HEK293 (cell line): ENCODE data around the gene TTC24.
A peak's percentile ranks its signal among the peaks of the same experiment; 100 is the strongest.

Experiments used
- FEZF1 ChIP-seq: fragments of 450-650 bp; formaldehyde crosslinking; IDR thresholded peaks from 2 replicates; pipeline ENCODE4 v1.5.1; 2016; ENCODE audit warnings: missing biosample characterization, missing genetic modification characterization
- GFI1B ChIP-seq: fragments of 450-650 bp; formaldehyde crosslinking; IDR thresholded peaks from 2 replicates; pipeline ENCODE4 v1.5.1; 2016; ENCODE audit warnings: missing biosample characterization, missing genetic modification characterization
- GLIS1 ChIP-seq: fragments of 450-650 bp; formaldehyde crosslinking; IDR thresholded peaks from 2 replicates; pipeline ENCODE4 v1.5.1; 2016; ENCODE audit warnings: missing biosample characterization, missing genetic modification characterization
- HOXC10 ChIP-seq: sonication (generic); formaldehyde crosslinking; IDR thresholded peaks from 2 replicates; pipeline ENCODE4 v1.8.1; 2023; ENCODE audit warnings: mild to moderate bottlenecking, missing genetic modification reagents
- KLF7 ChIP-seq: fragments of 450-650 bp; formaldehyde crosslinking; IDR thresholded peaks from 2 replicates; pipeline ENCODE4 v1.5.1; 2016; ENCODE audit warnings: missing biosample characterization, missing genetic modification characterization, borderline replicate concordance
- MZF1 ChIP-seq: fragments of 450-650 bp; formaldehyde crosslinking; IDR thresholded peaks from 2 replicates; pipeline ENCODE4 v1.5.1; 2017; ENCODE audit warnings: missing biosample characterization, missing genetic modification characterization, borderline replicate concordance
- OVOL3 ChIP-seq: fragments of 450-650 bp; formaldehyde crosslinking; IDR thresholded peaks from 2 replicates; pipeline ENCODE4 v1.5.1; 2016; ENCODE audit warnings: missing biosample characterization, missing genetic modification characterization
- REPIN1 ChIP-seq: fragments of 450-650 bp; formaldehyde crosslinking; IDR thresholded peaks from 2 replicates; pipeline ENCODE4 v1.5.1; 2017; ENCODE audit warnings: missing biosample characterization, missing genetic modification characterization, low read depth
- SALL2 ChIP-seq: fragments of 450-650 bp; formaldehyde crosslinking; IDR thresholded peaks from 2 replicates; pipeline ENCODE4 v1.5.0; 2017; ENCODE audit warnings: missing biosample characterization, mild to moderate bottlenecking, missing genetic modification characterization, borderline replicate concordance
- SP2 ChIP-seq: fragments of 450-650 bp; formaldehyde crosslinking; IDR thresholded peaks from 2 replicates; pipeline ENCODE4 v1.5.1; 2016; ENCODE audit warnings: missing biosample characterization, missing genetic modification characterization
- ZBTB6 ChIP-seq: fragments of 450-650 bp; formaldehyde crosslinking; IDR thresholded peaks from 2 replicates; pipeline ENCODE4 v1.5.1; 2017; ENCODE audit warnings: missing biosample characterization, missing genetic modification characterization
- ZEB2 ChIP-seq: fragments of 450-650 bp; formaldehyde crosslinking; IDR thresholded peaks from 2 replicates; pipeline ENCODE4 v1.5.1; 2016; ENCODE audit warnings: missing biosample characterization, missing genetic modification characterization
- ZFHX2 ChIP-seq: fragments of 450-650 bp; formaldehyde crosslinking; conservative IDR thresholded peaks from 2 replicates; pipeline ENCODE4 v1.5.1; 2016; ENCODE audit warnings: missing biosample characterization, missing genetic modification characterization
- ZNF112 ChIP-seq: fragments of 450-650 bp; formaldehyde crosslinking; IDR thresholded peaks from 2 replicates; pipeline ENCODE4 v1.5.0; 2017; ENCODE audit warnings: missing biosample characterization, missing genetic modification characterization
- ZNF114 ChIP-seq: fragments of 450-650 bp; formaldehyde crosslinking; IDR thresholded peaks from 2 replicates; pipeline ENCODE4 v1.5.0; 2017; ENCODE audit warnings: missing biosample characterization, missing genetic modification characterization
- ZNF132 ChIP-seq: fragments of 450-650 bp; formaldehyde crosslinking; IDR thresholded peaks from 2 replicates; pipeline ENCODE4 v1.5.1; 2017; ENCODE audit warnings: missing biosample characterization, missing genetic modification characterization, borderline replicate concordance
- ZNF169 ChIP-seq: fragments of 450-650 bp; formaldehyde crosslinking; IDR thresholded peaks from 2 replicates; pipeline ENCODE4 v1.5.1; 2016; ENCODE audit warnings: missing biosample characterization, missing genetic modification characterization
- ZNF274 ChIP-seq, 2 experiments: fragments of 200-500 bp in 1 of 2; fragments of 450-650 bp in 1 of 2; sonication (Bioruptor generic) in 1 of 2; formaldehyde crosslinking in 1 of 2; IDR thresholded peaks; 2 replicates each; pipeline versions ENCODE4 v1.5.1 to v1.6.1; 2014 to 2016; ENCODE audit warnings: borderline replicate concordance in 1 of 2, inconsistent platforms in 1 of 2, low read length in 1 of 2, missing biosample characterization in 1 of 2, missing genetic modification characterization in 1 of 2
- ZNF335 ChIP-seq: fragments of 450-650 bp; formaldehyde crosslinking; conservative IDR thresholded peaks from 2 replicates; pipeline ENCODE4 v1.5.1; 2016; ENCODE audit warnings: missing biosample characterization, missing genetic modification characterization
- ZNF366 ChIP-seq: fragments of 450-650 bp; formaldehyde crosslinking; conservative IDR thresholded peaks from 2 replicates; pipeline ENCODE4 v1.5.1; 2016; ENCODE audit warnings: missing biosample characterization, missing genetic modification characterization
- ZNF426 ChIP-seq: fragments of 450-650 bp; formaldehyde crosslinking; IDR thresholded peaks from 2 replicates; pipeline ENCODE4 v1.5.1; 2017; ENCODE audit warnings: missing biosample characterization, missing genetic modification characterization, mild to moderate bottlenecking, inconsistent platforms, moderate library complexity
- ZNF48 ChIP-seq: fragments of 450-650 bp; formaldehyde crosslinking; IDR thresholded peaks from 2 replicates; pipeline ENCODE4 v1.5.1; 2016; ENCODE audit warnings: missing biosample characterization, missing genetic modification characterization
- ZNF501 ChIP-seq: fragments of 450-650 bp; formaldehyde crosslinking; IDR thresholded peaks from 2 replicates; pipeline ENCODE4 v1.5.1; 2016; ENCODE audit warnings: missing biosample characterization, missing genetic modification characterization
- ZNF561 ChIP-seq: fragments of 450-650 bp; IDR thresholded peaks from 2 replicates; pipeline ENCODE4 v1.5.1; 2018; ENCODE audit warnings: missing biosample characterization, missing genetic modification characterization, borderline replicate concordance
- ZNF677 ChIP-seq: fragments of 450-650 bp; IDR thresholded peaks from 2 replicates; pipeline ENCODE4 v1.5.0; 2018; ENCODE audit warnings: missing biosample characterization, mild to moderate bottlenecking, missing genetic modification characterization, moderate library complexity
- ZNF830 ChIP-seq: fragments of 450-650 bp; IDR thresholded peaks from 2 replicates; pipeline ENCODE4 v1.5.0; 2018; ENCODE audit warnings: missing biosample characterization, missing genetic modification characterization, low read depth, mild to moderate bottlenecking, moderate library complexity
- ZSCAN16 ChIP-seq: fragments of 450-650 bp; formaldehyde crosslinking; IDR thresholded peaks from 2 replicates; pipeline ENCODE4 v1.5.1; 2016; ENCODE audit warnings: missing biosample characterization, missing genetic modification characterization
- TF ChIP-seq, protein P1 (sequence below): fragments of 450-650 bp; formaldehyde crosslinking; IDR thresholded peaks from 2 replicates; pipeline ENCODE4 v1.5.0; 2017; ENCODE audit warnings: missing biosample characterization, missing genetic modification characterization, borderline replicate concordance
- TF ChIP-seq, protein P2 (sequence below): fragments of 450-650 bp; formaldehyde crosslinking; IDR thresholded peaks from 2 replicates; pipeline ENCODE4 v1.5.1; 2016; ENCODE audit warnings: missing biosample characterization, missing genetic modification characterization, borderline replicate concordance
- TF ChIP-seq, protein P3 (sequence below): fragments of 450-650 bp; formaldehyde crosslinking; IDR thresholded peaks from 2 replicates; pipeline ENCODE4 v1.5.1; 2016; ENCODE audit warnings: missing biosample characterization, missing genetic modification characterization

Gene TTC24

DNA sequence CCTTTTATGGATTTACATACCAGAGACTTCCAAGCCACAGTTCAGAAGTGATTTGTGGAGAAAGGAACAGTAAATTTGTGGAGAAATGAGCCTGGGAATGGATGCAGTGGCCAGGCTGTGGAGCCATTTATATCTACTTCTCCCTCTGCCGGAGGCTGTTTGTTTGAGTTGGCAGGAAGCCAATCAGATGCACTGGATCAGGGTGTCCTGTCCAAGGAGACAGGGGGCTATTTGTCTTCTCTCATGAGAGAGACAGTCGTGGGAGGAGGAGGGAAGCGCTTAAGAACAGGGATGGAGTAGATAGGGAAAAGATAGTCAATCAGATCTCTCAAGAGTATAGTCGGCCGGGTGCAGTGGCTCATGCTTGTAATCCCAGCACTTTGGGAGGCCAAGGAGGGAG is 36.9 kb downstream of the TTC24 start (continued):
- TF ChIP-seq SALL2, result no peak
- TF ChIP-seq ZNF830, result no peak
- peak; percentile 63 for TF ChIP-seq ZNF366
- TF ChIP-seq ZNF48 (tag by site-specific recombination), result no peak
- TF ChIP-seq REPIN1 (tag by site-specific recombination), result no peak
- no peak for TF ChIP-seq HOXC10 (CRISPR knock-in tag)
- TF ChIP-seq GFI1B (tag by site-specific recombination), result no peak
- no peak for TF ChIP-seq ZNF132 (tag by site-specific recombination)
- no peak for TF ChIP-seq ZNF677
- no peak for TF ChIP-seq KLF7 (tag by site-specific recombination)
- no peak for TF ChIP-seq ZNF274 (IDR thresholded peaks at IDR 0.05; ENCODE audit: low read length)
- TF ChIP-seq ZNF274 (tag by site-specific recombination; IDR thresholded peaks at IDR 0.05; ENCODE audit: borderline replicate concordance), result no peak
- no peak for TF ChIP-seq FEZF1 (tag by site-specific recombination)
- TF ChIP-seq ZFHX2 (tag by site-specific recombination), result no peak; the same call in 1 of the 2 replicates
- TF ChIP-seq ZNF114, result no peak
- TF ChIP-seq, protein P1, sequence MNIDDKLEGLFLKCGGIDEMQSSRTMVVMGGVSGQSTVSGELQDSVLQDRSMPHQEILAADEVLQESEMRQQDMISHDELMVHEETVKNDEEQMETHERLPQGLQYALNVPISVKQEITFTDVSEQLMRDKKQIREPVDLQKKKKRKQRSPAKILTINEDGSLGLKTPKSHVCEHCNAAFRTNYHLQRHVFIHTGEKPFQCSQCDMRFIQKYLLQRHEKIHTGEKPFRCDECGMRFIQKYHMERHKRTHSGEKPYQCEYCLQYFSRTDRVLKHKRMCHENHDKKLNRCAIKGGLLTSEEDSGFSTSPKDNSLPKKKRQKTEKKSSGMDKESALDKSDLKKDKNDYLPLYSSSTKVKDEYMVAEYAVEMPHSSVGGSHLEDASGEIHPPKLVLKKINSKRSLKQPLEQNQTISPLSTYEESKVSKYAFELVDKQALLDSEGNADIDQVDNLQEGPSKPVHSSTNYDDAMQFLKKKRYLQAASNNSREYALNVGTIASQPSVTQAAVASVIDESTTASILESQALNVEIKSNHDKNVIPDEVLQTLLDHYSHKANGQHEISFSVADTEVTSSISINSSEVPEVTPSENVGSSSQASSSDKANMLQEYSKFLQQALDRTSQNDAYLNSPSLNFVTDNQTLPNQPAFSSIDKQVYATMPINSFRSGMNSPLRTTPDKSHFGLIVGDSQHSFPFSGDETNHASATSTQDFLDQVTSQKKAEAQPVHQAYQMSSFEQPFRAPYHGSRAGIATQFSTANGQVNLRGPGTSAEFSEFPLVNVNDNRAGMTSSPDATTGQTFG (tag by site-specific recombination), result no peak
- TF ChIP-seq, protein P2, sequence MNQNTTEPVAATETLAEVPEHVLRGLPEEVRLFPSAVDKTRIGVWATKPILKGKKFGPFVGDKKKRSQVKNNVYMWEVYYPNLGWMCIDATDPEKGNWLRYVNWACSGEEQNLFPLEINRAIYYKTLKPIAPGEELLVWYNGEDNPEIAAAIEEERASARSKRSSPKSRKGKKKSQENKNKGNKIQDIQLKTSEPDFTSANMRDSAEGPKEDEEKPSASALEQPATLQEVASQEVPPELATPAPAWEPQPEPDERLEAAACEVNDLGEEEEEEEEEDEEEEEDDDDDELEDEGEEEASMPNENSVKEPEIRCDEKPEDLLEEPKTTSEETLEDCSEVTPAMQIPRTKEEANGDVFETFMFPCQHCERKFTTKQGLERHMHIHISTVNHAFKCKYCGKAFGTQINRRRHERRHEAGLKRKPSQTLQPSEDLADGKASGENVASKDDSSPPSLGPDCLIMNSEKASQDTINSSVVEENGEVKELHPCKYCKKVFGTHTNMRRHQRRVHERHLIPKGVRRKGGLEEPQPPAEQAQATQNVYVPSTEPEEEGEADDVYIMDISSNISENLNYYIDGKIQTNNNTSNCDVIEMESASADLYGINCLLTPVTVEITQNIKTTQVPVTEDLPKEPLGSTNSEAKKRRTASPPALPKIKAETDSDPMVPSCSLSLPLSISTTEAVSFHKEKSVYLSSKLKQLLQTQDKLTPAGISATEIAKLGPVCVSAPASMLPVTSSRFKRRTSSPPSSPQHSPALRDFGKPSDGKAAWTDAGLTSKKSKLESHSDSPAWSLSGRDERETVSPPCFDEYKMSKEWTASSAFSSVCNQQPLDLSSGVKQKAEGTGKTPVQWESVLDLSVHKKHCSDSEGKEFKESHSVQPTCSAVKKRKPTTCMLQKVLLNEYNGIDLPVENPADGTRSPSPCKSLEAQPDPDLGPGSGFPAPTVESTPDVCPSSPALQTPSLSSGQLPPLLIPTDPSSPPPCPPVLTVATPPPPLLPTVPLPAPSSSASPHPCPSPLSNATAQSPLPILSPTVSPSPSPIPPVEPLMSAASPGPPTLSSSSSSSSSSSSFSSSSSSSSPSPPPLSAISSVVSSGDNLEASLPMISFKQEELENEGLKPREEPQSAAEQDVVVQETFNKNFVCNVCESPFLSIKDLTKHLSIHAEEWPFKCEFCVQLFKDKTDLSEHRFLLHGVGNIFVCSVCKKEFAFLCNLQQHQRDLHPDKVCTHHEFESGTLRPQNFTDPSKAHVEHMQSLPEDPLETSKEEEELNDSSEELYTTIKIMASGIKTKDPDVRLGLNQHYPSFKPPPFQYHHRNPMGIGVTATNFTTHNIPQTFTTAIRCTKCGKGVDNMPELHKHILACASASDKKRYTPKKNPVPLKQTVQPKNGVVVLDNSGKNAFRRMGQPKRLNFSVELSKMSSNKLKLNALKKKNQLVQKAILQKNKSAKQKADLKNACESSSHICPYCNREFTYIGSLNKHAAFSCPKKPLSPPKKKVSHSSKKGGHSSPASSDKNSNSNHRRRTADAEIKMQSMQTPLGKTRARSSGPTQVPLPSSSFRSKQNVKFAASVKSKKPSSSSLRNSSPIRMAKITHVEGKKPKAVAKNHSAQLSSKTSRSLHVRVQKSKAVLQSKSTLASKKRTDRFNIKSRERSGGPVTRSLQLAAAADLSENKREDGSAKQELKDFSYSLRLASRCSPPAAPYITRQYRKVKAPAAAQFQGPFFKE (tag by site-specific recombination), result no peak
- TF ChIP-seq ZNF169, result no peak
- TF ChIP-seq MZF1 (tag by site-specific recombination), result no peak; the same call in 1 of the 2 replicates
- TF ChIP-seq ZSCAN16 (tag by site-specific recombination), result no peak
- peak; percentile 88; the same call in 1 of the 2 replicates for TF ChIP-seq ZNF561
- no peak for TF ChIP-seq ZNF426
- TF ChIP-seq OVOL3 (tag by site-specific recombination), result no peak
- TF ChIP-seq SP2 (tag by site-specific recombination), result no peak
- TF ChIP-seq, protein P3, sequence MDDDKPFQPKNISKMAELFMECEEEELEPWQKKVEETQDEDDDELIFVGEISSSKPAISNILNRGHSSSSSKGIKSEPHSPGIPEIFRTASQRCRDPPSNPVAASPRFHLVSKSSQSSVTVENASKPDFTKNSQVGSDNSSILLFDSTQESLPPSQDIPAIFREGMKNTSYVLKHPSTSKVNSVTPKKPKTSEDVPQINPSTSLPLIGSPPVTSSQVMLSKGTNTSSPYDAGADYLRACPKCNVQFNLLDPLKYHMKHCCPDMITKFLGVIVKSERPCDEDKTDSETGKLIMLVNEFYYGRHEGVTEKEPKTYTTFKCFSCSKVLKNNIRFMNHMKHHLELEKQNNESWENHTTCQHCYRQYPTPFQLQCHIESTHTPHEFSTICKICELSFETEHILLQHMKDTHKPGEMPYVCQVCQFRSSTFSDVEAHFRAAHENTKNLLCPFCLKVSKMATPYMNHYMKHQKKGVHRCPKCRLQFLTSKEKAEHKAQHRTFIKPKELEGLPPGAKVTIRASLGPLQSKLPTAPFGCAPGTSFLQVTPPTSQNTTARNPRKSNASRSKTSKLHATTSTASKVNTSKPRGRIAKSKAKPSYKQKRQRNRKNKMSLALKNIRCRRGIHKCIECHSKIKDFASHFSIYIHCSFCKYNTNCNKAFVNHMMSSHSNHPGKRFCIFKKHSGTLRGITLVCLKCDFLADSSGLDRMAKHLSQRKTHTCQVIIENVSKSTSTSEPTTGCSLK, result no peak
- TF ChIP-seq ZNF335, result no peak
- no peak for TF ChIP-seq ZBTB6 (tag by site-specific recombination)
- peak; percentile 66; the same call in 1 of the 2 replicates for TF ChIP-seq ZEB2
- no peak for TF ChIP-seq ZNF501 (tag by site-specific recombination)
- peak; percentile 66 for TF ChIP-seq GLIS1
- TF ChIP-seq ZNF112 (tag by site-specific recombination), result 0 out of 2 replicates have a peak, but pooled peaks have one; percentile 26
